Urinary bladder (tissue), 4 donors: ENCODE data around the gene FRAS1. TPM values are rescaled to one million over a fixed set of nuclear protein-coding genes. Genes with fewer than 3 reads are reported as not detected.
A peak's percentile ranks its signal among the peaks of the same experiment; 100 is the strongest.

Source experiments
- DNase-seq: peaks from one replicate; pipeline ENCODE4 v3.0.0-alpha.2; 2015; ENCODE audit errors: extremely low spot score
- H3K27ac ChIP-seq: one replicate; pipeline ENCODE4 v1.5.1; 2013; ENCODE audit warnings: low read depth, mild to moderate bottlenecking, moderate library complexity
- H3K36me3 ChIP-seq: one replicate; pipeline ENCODE4 v1.6.1; 2013; ENCODE audit warnings: mild to moderate bottlenecking, moderate library complexity; ENCODE audit not compliant: insufficient read depth
- H3K4me1 ChIP-seq: one replicate; pipeline ENCODE4 v1.6.1; 2013; ENCODE audit warnings: mild to moderate bottlenecking, moderate library complexity; ENCODE audit not compliant: insufficient read depth
- H3K4me3 ChIP-seq: one replicate; pipeline ENCODE4 v1.5.1; 2013; ENCODE audit warnings: low read depth, low read length
- WGBS: extraction: QIAGEN DNeasy Blood & Tissue Kit; methylation state at CpG from one replicate; pipeline ENCODE4 v1.1.7; 2013; 5-methylcytosine and 5-hydroxymethylcytosine counted together
- polyA plus RNA-seq: library from polyadenylated mRNA; stranded (reverse); fragments of 200-250 nt; gene quantifications from one replicate; pipeline ENCODE4 v1.2.3, GENCODE V29; 2013
- total RNA-seq: library from RNA; depleted of rRNA; stranded (reverse); fragments of >200 nt; gene quantifications from one replicate; pipeline ENCODE4 v1.2.3, GENCODE V29; 2014
- donor health status: healthy with polysubstance abuse.
- donor health status: healthy.

FRAS1 gene
- total and polyA plus RNA-seq, 2 donors, result 0.27 to 20.5 TPM

DNA sequence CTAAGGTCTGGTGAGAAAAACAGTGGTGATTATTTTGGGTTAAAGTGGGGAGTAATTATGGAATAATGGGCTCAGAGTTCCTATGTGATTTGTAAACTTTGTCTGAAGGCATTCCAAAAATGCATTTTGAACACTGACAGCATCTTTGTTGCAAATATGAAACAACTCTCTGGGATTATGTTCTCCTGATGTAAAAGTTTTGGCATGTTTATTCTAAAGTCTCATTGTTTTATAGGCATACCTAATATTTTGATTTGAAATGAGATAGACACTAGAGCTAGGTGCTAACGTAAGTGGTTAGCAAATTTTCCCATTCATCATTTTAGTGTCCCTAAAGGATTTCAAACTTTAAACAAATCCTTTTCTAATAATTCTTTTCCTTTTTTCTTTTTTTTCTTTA lies 353.6 kb downstream of the FRAS1 start:
- Histone ChIP-seq H3K4me3 (no peak overlapping the region), H3K27ac (no peak overlapping the region), H3K4me1 (no peaks in the 10 kb centered on the region), H3K36me3 (no peaks in the 10 kb centered on the region)
- no peak for DNase-seq
- 65% methylated on average over 1 of the region's 1 CpG for WGBS

GRCh38 chr4:78414116-78414515 lies 357.0 kb downstream of the FRAS1 start:
- WGBS, result 48% methylated on average over 6 of the region's 6 CpGs

DNA sequence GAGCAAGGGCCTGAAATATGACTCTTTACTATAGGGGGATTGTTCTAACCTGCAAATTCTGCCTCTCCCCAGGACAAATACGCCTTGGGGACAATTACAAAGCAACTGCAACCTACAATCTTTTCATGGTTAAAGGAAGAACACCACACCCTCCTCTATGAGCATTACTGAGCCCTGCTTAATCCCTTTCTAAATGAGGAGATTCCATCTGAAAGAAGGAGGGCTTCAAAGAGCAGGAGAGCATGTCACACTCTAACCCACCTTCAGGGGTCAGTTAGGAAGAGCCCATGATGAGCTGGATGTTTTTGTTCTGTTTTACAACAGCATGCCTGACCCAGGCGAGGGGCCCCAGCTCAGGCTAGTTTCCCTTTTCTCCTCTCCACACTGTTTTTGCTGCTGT lies 360.5 kb downstream of the FRAS1 start:
- H3K4me1 ChIP-seq, result no peaks in the 10 kb centered on the region
- DNase-seq, result no peak
- H3K27ac ChIP-seq, result no peak overlapping the region
- WGBS, result 93% methylated on average over 2 of the region's 2 CpGs
- H3K36me3 ChIP-seq, result no peaks in the 10 kb centered on the region
- no peak overlapping the region for H3K4me3 ChIP-seq

More at GRCh38 chr4:78414116-78414515, 357.0 kb downstream of the FRAS1 start:
- no peaks in the 10 kb centered on the region for H3K4me1 ChIP-seq
- H3K4me3 ChIP-seq, result no peak overlapping the region
- no peaks in the 10 kb centered on the region for H3K36me3 ChIP-seq
- peak; percentile 32 for DNase-seq
- no peak overlapping the region for H3K27ac ChIP-seq

DNA sequence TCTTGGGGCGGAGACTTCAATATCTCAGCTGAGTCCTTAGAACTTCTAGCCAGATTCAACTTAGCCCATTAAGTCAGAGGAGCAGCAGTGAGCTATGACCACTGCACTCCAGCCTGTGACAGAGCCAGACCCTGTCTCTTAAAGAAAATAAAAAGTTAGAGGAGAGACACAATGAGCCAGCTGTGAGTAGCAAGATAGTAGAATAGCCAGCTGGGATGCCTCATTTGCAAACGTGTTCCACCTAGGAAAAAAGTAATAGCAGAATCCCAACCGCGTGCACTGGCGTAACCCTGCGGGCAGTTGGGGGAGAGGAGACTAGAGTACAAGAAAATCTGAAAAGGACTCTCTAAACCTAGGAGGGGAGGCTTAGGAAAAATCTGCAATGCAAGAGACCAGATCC lies 361.3 kb downstream of the FRAS1 start:
- H3K27ac ChIP-seq, result no peak overlapping the region
- 48% methylated on average over 6 of the region's 6 CpGs for WGBS
- H3K36me3 ChIP-seq, result no peaks in the 10 kb centered on the region
- no peak overlapping the region for H3K4me3 ChIP-seq
- peak; percentile 43 for DNase-seq
- H3K4me1 ChIP-seq, result no peaks in the 10 kb centered on the region

GRCh38 chr4:78423790-78424189 lies 366.7 kb downstream of the FRAS1 start:
- Histone ChIP-seq H3K27ac (no peak overlapping the region), H3K4me1 (no peaks in the 10 kb centered on the region), H3K36me3 (no peaks in the 10 kb centered on the region), H3K4me3 (no peak overlapping the region)
- no peak for DNase-seq
- 53% methylated on average over 9 of the region's 9 CpGs for WGBS

GRCh38 chr4:78424461-78424860 lies 367.3 kb downstream of the FRAS1 start:
- DNase-seq, result no peak
- Histone ChIP-seq H3K4me3 (no peak overlapping the region), H3K27ac (no peak overlapping the region), H3K36me3 (no peaks in the 10 kb centered on the region), H3K4me1 (no peaks in the 10 kb centered on the region)

- no peak for DNase-seq
- Histone ChIP-seq H3K4me3 (no peak overlapping the region), H3K27ac (no peak overlapping the region), H3K36me3 (no peaks in the 10 kb centered on the region), H3K4me1 (no peaks in the 10 kb centered on the region)
- 80% methylated on average over 2 of the region's 2 CpGs for WGBS
Observed at GRCh38 chr4:78426972-78427371, 369.8 kb downstream of the FRAS1 start.

- no peak overlapping the region for H3K27ac ChIP-seq
- no peaks in the 10 kb centered on the region for H3K36me3 ChIP-seq
- DNase-seq, result no peak
- H3K4me3 ChIP-seq, result no peak overlapping the region
- 94% methylated on average over 6 of the region's 6 CpGs for WGBS
- H3K4me1 ChIP-seq, result no peaks in the 10 kb centered on the region
Observed at GRCh38 chr4:78428996-78429395, 371.9 kb downstream of the FRAS1 start.

DNA sequence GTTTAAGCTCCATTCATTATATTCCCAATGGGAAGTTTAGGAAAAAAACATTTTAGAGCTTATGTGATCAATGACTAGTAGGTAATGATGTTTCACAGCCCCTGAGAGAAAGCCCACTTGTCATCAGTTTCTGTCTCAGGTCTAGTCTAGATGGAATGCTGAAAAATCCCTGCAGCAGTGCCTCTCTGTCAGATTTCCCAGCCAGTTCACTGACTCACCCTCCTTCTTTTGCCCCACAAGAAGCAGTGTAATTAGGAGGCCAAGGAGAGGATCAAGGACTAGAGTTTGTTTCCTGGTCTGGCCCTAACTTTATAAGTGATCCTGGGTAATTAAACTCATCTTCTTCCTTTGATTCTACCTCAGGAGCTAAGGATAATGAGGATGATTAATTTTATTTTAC lies 375.8 kb downstream of the FRAS1 start:
- Histone ChIP-seq H3K36me3 (no peaks in the 10 kb centered on the region), H3K4me3 (no peak overlapping the region), H3K27ac (no peak overlapping the region), H3K4me1 (no peaks in the 10 kb centered on the region)
- no peak for DNase-seq

- WGBS, result 70% methylated on average over 2 of the region's 2 CpGs
- no peak overlapping the region for H3K27ac ChIP-seq
- no peak overlapping the region for H3K4me3 ChIP-seq
- peaks cover 2% of the 10 kb centered on the region for H3K4me1 ChIP-seq
- DNase-seq, result no peak
- no peaks in the 10 kb centered on the region for H3K36me3 ChIP-seq
Observed at GRCh38 chr4:78437608-78438088, 380.5 kb downstream of the FRAS1 start.

DNA sequence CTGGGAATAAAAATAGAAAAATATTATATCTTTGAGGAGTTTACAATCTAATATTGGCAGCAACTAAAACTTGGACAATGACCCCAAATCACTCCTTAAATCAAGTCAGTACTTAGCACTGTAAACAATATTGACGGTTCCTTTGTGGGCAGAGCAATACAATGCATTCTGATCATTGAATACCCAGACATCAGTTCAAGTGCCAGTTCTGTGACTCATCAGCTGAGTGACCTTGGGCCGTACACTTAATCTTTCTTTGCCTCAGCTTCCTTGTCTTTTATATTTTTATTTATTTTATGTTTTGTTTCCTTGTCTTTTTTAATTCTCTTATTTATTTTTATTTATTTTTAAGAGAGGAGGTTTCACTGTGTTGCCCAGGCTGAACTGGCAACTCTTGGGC lies 382.2 kb downstream of the FRAS1 start:
- Histone ChIP-seq H3K36me3 (no peaks in the 10 kb centered on the region), H3K4me1 (peaks cover 2% of the 10 kb centered on the region), H3K27ac (no peak overlapping the region), H3K4me3 (no peak overlapping the region)
- no peak for DNase-seq
- WGBS, result 75% methylated on average over 2 of the region's 2 CpGs

DNA sequence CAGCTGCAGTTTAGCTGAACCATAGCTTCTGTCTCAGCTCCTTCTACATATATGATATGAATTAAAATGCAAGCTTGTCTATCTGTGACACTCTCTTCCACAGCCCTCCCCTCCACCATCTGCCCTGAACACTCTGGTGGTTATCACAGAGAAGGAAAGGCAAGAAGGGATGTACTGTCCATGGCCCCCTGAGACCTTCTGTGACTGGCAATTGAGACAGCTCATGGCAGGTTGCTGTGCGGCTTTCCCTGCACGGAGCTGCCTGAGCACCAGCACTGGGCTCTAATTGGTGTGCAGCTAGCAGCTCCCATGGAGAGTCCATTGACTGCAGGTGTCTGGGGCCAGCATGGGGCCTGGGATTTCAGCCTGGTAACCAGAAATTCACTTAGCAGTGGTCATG lies 384.6 kb downstream of the FRAS1 start:
- Histone ChIP-seq H3K27ac (no peak overlapping the region), H3K36me3 (no peaks in the 10 kb centered on the region), H3K4me3 (no peak overlapping the region), H3K4me1 (peaks cover 2% of the 10 kb centered on the region)
- 73% methylated on average over 2 of the region's 2 CpGs for WGBS
- DNase-seq, result no peak

DNA sequence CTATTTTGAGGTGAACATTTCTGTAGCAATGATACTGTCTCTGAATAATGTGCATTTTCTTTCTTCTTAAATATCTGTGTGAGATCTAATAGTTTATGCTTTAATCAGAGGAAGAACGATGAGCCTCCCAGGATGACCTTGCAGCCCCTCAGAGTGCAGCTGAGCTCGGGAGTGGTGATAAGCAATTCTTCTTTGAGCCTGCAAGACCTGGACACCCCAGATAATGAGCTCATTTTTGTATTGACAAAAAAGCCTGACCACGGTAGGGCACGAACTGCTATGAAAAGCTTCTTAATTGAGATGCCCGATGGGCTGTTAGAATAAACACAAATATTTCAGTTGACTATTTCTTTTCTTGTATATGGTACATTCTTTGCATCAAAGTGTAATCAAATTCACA lies 389.5 kb downstream of the FRAS1 start:
- 75% methylated on average over 5 of the region's 5 CpGs for WGBS

DNA sequence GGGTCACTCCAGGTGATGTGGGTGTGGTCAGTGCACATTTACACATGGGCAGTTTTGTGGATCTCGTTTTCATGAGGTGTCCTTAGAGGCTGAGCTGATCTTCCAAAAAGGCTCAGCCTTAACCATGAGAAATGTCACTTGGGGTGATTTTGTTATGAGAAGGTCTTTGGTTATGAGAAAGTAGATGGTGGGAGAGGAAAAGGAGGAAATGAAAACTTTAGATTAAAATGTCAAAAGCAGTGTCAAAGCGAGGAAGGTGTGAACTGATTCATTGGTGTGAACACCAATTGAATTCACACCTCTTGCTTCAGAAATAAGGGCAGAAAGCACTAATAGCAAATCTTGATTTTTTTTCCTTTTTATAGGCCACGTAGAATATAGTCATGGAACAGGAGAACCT lies 394.3 kb downstream of the FRAS1 start:
- Histone ChIP-seq H3K4me1 (no peaks in the 10 kb centered on the region), H3K4me3 (no peak overlapping the region), H3K36me3 (no peaks in the 10 kb centered on the region), H3K27ac (no peak overlapping the region)
- 71% methylated on average over 3 of the region's 3 CpGs for WGBS
- no peak for DNase-seq

More for the DNA sequence above, 389.5 kb downstream of the FRAS1 start:
- Histone ChIP-seq H3K4me3 (no peak overlapping the region), H3K27ac (no peak overlapping the region), H3K36me3 (no peaks in the 10 kb centered on the region), H3K4me1 (no peaks in the 10 kb centered on the region)
- DNase-seq, result no peak

- Histone ChIP-seq H3K4me1 (no peaks in the 10 kb centered on the region), H3K4me3 (no peak overlapping the region), H3K27ac (no peak overlapping the region), H3K36me3 (no peaks in the 10 kb centered on the region)
- DNase-seq, result no peak
- 71% methylated on average over 3 of the region's 3 CpGs for WGBS
Observed at GRCh38 chr4:78454016-78454415, 396.9 kb downstream of the FRAS1 start.
